HT1080 (cell line): ENCODE results near the gene CYTH1. TPM values are rescaled to one million over a fixed set of nuclear protein-coding genes. Genes with fewer than 3 reads are reported as not detected.

ENCODE experiments used
- DNase-seq: peaks from one replicate; pipeline ENCODE4 v3.0.0-alpha.2; 2015; ENCODE audit warnings: low read depth
- polyA plus RNA-seq, 2 experiments: library from polyadenylated mRNA; depleted of rRNA; stranded (reverse); fragments of >200 nt; gene quantifications; 2 replicates each; pipeline ENCODE4 v1.2.3, GENCODE V29; 2015
- total RNA-seq: library from RNA; depleted of rRNA; stranded (reverse); fragments of >200 nt; shearing (Covaris generic); gene quantifications from 2 replicates; pipeline ENCODE4 v1.2.3, GENCODE V29; 2014; rRNA removed

The CYTH1 gene, protein sequence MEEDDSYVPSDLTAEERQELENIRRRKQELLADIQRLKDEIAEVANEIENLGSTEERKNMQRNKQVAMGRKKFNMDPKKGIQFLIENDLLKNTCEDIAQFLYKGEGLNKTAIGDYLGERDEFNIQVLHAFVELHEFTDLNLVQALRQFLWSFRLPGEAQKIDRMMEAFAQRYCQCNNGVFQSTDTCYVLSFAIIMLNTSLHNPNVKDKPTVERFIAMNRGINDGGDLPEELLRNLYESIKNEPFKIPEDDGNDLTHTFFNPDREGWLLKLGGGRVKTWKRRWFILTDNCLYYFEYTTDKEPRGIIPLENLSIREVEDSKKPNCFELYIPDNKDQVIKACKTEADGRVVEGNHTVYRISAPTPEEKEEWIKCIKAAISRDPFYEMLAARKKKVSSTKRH
- total RNA-seq: 13.4 and 14.0 TPM in 2 replicates
- polyA plus RNA-seq (2015; cell fraction: cytosol; rRNA removed): 17.1 and 18.0 TPM in 2 replicates
- 41.3 and 42.2 TPM in 2 replicates for polyA plus RNA-seq (2015; cell fraction: nucleus; rRNA removed)

DNA sequence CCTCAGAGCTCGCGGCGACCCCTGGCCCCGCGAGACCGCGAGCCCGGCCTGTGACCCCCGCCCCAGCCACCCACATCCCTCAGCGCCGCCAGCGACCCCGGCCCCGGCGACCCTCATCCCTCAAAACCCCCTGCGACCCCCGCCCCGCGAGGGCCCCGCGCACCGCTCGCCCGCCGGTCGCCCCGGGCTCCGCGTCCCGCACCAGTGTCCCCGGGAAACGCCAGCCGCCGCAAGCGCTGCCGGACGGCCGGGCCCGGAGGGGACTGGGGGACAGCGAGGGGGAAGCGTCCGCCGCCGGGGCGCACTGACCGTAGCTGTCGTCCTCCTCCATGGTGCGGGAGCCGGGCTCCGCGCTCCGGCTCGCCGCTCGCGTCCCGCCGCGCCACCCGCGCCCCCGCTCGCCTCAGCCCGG is at the start of gene CYTH1:
Gene CYTH1 (minus strand): TSS at position 381 of the 412 bp plus-strand sequence. CDS start 50 bp downstream, at position 331.
- DNase-seq: no peak

DNA sequence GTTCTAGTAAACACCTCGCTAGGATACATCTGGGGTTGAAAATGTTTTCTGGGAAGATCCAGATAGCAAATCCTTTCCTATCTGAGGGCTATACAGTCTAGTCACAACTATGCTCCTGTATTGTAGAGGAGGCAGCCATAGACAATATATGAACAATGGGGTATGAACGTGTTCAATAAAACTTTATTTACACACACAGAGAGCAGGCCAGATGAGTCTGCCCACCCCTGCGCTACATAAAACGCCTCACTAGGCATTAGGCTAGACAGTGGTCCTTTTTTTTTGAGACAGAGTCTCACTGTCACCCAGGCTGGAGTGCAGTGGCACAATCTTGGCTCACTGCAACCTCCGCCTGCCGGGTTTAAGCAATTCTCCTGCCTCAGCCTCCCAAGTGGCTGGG is 47.4 kb upstream of the CYTH1 start:
- no peak for DNase-seq

DNA sequence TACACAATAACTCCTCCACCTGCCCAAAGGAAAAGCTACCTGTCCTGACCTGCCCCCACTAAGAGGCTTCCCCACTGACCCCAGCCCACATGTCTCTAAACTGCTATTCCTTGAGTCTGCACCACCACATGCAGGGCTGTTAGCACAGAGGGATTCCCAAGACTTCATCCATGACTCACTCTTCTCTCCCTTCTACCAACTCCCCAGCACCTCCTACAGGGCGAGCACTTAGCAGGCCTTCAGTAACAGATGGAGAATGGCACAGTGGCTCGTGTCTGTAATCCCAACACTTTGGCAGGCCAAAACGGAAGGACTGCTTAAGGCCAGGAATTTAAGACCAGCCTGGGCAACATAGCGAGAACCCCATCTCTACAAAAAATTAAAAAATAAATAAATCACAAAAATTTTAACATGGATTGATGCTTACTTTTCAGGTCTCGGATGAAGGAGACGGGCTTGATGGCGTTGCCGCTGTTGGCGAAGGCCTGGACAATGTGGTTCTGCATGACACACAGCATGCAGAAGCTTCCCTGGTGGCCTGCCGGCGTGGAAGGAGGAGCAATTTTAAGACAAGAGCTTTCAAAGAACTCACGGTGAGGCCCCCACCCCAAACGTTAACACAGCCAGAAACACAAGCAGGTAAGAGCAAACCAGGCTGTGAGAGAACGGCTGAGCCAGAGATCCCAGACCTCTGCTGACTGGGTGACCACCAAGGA is 46.6 kb upstream of the CYTH1 start:
- DNase-seq: peak; percentile 60

DNA sequence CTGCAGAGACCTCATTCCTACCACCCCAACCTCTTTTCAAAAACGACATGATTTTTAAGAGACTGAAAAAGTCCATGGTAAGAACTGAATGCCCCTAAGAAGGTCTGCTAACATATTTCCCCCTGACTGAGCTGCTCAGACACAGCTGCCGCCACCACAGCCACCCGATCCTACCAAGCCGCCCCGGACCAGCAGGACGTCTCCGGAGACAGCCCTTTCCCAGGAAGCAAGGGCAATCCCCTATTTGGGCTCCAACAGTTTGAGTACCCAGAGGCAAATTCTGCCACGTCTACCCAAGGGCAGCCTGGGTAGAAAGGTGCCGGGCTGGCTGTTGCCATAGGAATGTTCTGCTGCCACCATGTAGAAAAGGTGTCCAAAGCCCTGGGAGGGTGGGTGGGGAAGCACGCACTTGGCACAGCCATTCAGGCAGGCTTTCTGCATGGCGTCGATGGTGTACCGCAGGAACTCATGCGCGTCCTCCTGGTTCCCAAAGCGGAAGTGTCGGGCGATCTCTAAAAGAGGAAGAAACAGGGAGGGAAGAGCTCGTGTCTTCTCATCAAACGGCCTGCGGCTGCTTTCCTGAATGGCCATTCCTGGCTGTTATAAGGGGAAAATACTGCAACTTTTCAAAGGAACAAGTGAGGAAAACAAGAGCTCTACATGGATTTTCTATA is 44.9 kb upstream of the CYTH1 start:
- DNase-seq: no peak

DNA sequence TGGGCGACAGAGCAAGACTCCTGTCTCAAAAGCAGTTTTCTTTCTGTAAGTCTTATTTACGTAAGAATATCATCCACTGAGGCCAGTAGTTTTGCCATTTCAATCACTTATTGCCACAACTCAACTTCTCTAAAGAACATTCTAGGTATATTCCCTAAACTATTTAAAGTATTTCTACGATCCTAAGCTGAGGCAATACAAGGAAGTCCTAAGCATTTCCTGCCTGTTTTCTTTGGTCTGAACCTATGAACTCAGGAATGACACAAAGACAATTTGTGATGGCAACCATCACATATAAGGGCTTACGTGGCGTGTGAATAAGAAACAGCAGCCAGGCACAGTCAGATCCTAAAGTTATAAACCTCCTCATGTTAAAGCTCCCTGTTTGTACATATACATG is 44.3 kb upstream of the CYTH1 start:
- DNase-seq: no peak

DNA sequence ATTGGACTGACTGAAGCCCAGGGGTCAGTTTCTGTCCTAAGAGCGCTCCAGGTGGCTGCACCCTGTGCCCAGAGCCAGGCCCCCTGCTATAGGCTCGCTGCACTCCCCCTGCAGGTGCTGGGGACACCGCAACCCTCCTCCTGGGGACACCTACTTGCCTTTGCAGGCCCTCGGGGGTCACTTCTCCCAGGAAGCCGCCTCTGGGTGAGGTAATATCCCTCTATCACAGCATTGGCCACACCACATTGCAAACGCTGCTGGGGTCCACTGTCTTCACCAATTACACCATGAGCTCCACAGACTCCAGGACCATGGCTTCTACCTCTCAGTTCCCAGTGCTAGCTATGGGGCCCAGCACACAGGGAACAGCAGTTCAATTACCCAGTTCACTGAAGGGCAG is 43.6 kb upstream of the CYTH1 start:
- no peak for DNase-seq

DNA sequence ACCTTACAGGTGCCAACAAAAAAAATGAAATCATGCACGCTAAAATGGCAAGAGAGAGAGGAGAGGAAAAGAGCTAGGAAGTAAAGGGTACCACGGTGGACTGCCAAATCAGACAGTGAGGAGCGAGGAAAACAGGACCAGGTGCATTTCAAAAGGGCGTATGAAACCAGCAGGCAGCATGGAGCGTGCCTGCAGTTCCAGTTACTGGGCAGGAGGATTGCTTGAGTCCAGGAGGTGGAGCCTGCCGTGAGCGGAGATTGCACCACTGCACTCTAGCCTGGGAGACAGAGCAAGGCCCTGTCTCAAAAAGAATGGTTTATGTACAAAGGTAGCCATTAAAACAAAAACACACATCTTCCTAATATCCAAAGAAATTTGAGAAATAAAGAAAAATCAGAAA is 42.2 kb upstream of the CYTH1 start:
- DNase-seq: no peak

DNA sequence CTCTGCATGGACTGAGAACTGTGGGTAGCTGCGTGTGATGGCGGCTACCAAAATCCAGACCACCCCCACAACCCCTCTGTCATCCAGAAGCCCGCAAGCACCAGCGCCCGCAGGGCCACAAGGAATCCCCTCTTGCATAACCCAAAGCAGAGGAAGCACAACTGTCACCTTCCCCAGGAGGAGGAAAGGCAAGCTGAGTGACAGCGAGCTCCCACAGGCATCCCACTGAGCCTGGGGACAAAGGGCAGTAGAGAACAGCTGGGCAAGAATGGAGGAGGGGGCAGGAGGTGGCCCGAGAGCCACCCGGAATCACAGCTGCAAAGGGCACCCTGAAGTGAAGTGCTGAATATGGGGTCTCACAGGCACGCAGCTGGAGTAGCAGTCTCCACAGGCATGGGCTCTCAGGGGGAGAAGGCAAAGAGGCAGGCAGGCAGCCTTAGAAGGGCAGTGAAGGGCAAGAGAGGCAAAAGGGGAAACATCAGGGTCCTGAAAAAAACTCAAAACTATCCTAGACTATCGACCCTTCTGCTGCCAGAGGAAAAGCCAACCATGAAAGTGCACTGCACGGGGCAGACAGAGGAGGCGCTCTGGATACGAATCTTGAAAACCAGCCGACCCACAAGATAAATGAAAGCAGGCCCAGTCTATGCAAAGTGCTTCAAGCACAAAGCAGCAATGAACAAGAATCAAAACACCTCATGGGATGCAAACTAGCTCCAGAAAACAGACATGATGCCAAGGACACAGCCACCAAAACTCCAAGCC is 41.4 kb upstream of the CYTH1 start:
- DNase-seq: no peak

DNA sequence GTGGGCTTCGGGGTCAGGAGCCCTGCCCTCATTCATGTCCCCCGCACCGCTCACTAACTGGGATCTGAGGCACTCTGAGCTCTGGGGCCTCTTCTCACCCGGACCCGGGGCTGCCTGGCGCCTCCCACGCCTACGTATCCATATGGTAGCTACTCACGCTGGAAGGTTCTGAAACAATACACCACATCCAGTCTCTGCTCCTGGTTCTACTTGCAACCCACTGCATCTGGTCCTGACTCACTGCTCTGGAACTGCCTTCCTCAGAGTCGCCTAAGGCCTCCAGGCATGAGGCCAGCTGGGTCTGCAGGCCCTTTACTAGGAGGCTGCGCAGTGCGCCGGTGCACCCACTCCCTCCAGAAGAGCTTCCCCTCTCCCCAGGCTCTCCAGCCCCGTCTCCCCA is 40.5 kb upstream of the CYTH1 start:
- no peak for DNase-seq

DNA sequence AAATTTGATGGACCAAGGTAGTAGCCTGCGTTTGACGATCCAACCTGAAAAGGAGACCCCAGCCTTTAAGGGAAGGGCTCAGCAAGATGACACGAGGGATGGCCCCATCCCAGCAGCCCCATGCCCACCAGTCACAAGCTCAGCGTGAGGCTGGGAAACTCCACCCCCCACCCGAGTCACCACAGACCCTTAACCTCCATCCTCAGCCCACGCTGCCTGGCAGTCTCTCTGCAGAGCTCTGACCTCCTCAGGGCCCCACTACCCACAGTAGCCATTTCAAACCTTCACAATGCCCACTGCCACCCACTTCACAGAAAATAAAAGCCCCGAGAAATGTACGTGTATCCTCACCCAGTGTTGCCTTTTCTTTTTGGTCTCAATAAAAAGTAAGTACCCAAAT is 39.9 kb upstream of the CYTH1 start:
- DNase-seq: no peak

DNA sequence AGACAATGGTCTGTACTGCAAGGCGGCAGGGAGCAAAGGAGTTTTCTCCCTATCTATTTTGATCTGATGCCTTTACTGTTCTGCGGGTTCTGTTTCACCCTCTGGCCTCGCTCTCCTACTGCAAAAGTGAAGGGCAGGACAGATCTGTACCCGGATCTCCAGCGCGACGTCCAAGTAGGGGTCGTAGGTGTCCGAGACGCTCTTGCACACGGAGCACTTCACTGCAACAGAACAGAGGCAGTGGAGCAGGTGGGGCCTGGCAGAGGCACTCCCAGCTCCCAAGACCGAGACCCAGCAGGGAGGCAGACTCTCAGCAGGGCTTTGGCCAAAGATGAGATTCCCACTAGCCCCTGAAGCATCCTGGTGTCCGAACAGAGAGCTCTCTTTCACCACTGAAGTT is 38.8 kb upstream of the CYTH1 start:
- DNase-seq: no peak

DNA sequence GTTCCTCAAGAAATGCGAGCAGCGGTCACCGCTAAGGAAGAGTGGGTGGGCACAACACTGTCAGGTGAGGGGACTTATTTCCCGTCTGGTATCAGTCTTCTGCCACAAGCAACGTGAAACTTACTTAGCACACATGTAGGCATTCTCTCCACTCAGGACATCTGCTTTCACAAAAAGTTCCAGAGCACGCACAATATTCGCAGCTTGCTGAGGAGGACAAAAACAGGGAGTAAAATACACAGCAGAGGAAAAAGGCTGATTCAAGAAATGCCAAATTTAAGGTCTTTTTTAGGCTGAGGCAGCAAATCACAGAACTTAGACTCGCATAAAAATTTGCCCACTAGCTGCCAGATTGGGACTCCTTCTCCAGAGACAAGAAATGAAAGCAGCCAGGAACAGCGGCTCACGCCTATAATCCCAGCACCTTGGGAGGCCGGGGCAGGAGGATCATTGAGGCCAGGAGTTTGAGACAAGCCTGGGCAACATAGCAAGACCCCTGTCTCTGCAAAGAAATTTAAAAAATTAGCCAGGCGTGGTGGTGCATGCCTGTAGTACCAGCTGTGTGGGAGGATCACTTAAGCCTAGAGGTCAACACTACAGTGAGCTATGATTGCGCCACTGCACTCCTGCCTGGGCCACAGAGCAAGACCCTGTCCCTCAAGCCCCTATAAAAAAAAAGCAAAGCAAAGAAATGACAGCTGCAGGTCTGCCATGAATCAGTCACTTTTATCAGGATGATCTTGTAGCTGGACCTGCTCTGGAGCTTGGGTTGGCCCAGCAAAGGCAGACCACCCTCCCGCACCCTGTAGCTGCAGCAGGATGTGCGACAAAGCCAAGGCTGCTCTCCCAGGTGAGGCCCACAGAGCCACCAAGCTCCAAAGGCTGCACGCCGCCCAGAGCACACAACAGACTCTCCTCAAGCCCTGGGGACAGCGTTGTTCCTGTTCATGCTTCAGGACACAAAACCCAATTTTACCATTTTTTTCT is 38.0 kb upstream of the CYTH1 start:
- DNase-seq: no peak

DNA sequence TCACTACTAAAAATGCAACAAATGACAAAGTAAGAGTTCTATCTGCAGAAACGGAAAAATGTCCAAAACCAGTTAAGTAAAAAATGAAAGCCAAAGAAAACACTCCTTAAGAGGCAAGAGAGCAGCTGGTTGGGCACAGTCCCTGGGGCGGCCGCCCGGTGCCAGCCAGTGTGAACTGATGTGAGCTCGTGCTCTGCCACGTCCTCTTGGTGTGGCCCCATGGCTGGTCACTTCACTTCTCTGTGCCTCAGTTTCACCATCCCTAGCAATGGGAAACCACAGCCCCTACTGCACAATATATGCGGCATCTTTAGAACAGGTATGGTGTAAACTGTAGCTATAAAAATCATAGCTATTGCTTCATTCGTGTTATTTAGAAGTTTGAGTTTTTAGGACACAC is 37.3 kb upstream of the CYTH1 start:
- DNase-seq: no peak

DNA sequence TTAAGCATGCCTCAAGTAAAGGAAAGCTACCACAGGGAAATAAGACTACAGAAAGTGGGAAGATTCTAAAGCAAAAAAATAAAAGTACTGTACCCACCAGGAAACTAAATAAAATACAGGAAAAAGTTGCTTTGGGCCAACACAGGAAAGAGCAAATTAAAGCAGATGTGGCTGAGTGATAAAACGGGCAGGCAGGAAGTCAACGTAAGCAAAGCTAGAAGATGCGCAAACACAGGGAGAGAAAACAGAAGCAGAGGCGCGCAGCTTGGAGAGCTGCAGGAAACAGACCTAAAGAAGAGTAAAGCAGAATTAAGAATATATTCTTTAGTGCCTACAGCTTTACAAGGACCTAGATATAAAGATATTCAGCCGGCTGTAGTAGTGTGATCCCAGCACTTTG is 36.9 kb upstream of the CYTH1 start:
- DNase-seq: no peak

DNA sequence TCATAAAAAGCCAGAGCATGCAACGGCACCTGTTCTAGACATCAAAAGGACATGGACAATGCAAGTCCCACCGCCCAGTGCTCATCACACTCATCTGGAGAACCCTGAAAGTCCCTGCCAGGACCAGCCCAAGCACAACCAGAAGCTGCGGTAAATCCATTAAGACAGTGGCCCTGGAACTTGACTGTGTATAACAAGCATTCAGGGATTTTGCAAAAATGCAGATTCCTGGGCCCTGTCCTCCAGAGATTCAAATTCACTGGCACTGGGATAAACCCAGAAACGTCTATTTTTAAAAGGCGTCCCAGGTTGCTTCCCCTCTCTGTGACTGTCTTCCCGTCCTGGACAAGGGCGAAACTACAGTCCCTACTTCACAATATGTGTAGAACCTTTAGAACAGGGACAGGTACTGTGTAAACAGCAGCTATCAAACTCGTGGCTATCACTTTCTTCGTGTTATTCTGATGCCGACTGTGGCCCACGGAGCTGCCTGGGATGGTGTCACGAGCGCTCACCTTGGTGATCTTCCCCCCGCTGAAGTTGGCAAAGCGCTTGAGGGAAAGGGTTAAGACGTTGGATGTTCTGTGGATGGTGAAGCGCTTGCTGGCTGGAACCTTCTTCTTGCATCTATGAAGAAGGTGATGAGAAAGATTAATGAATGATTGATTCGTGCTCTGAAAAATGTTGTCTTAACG is 36.2 kb upstream of the CYTH1 start:
- no peak for DNase-seq

DNA sequence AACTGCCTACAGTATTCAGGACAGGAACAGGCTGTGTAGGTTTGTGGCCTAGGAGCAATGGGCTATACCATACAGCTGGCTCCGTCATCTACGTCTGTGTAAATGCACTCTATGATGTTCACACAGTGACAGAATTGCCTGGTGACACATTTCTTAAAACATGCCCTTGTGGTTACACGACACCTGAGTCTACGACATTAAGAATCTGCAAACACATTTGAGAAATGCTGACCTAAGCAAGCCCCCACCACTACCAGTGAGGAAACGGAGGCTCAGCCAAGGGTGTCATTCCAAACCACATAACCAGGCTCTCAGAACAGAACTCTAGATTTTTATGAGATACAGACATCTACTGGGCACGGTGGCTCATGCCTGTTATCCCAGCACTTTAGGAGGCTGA is 35.0 kb upstream of the CYTH1 start:
- no peak for DNase-seq

DNA sequence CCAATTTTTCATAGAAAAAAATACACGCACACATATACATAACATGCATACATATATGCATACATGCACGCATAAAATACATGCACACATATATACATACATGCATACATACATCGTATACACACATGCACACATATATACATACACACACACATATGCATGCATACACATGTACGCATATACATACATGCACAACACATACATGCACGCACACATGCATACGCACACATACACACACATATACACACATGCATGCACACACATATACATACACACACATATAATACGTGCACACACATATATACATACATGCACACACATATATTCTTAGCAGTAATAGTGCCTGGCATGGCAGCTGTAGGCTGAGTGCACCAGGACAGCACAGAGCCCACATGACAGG is 33.6 kb upstream of the CYTH1 start:
- DNase-seq: no peak

DNA sequence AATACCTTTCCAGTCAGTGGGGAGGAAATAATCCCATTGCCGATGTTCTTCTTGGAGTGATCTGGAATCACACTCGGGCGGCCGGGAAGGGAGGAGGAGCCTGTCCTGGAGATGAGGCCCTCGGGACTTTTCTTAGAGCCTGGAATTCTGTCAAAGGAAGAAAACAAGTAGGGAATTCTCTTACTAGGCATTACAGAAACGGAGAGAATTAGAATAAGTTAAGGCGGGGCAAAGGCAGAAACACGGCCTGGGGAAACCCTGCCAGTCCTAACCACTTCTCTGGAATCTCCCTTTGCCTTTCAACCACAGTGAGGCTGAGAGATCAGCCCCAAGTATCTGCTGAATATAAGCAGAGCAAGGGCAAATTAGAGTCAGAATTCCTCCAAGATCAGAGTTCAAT is 30.8 kb upstream of the CYTH1 start:
- no peak for DNase-seq

DNA sequence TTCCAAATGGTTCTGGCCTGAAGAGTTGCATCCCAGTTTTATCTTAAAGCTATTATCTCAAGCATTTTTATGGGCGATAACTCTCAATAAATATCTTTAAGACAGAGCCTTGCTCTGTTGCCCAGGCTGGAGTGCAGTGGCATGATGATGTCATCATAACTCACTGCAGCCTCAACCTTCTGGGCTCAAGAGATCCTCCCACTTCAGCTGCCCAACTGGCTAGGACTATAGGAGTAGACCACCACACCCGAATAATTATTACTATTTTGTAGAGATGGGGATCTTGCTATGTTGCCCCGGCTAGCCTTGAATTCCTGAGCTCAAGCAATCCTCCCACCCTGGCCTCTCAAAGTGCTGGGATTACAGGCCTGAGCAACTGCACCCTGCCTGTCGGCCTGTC is 26.1 kb upstream of the CYTH1 start:
- peak; percentile 41 for DNase-seq

DNA sequence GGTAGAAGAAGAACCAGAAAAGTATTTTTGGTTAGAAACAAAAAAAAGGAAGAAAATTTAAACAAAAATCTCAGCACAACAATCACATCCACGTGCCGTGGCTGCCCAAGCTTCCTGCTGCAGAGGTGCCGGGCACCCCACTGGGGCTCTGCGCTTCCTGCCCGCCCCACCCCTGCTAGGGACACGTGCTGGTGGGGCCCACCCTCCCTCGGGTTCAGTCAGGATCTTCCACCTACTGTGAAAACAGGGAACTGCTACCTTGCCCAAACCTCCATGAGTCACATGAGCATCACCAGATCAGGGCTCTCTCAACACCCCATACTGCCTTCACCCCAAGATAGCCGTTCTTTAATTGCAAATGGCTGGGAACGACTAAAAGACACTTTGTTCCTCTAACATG is 24.4 kb upstream of the CYTH1 start:
- no peak for DNase-seq
